ENCODE data around the gene TSPAN31. TPM values are rescaled to one million over a fixed set of nuclear protein-coding genes. Genes with fewer than 3 reads are reported as not detected.

The TSPAN31 gene
- total and polyA plus RNA-seq, 9 of the 15 experiments (the other 6 are each of a cell fraction or from before 2014, with no cell fraction given), result 11.3 to 26.4 (median 14.3) TPM

DNA sequence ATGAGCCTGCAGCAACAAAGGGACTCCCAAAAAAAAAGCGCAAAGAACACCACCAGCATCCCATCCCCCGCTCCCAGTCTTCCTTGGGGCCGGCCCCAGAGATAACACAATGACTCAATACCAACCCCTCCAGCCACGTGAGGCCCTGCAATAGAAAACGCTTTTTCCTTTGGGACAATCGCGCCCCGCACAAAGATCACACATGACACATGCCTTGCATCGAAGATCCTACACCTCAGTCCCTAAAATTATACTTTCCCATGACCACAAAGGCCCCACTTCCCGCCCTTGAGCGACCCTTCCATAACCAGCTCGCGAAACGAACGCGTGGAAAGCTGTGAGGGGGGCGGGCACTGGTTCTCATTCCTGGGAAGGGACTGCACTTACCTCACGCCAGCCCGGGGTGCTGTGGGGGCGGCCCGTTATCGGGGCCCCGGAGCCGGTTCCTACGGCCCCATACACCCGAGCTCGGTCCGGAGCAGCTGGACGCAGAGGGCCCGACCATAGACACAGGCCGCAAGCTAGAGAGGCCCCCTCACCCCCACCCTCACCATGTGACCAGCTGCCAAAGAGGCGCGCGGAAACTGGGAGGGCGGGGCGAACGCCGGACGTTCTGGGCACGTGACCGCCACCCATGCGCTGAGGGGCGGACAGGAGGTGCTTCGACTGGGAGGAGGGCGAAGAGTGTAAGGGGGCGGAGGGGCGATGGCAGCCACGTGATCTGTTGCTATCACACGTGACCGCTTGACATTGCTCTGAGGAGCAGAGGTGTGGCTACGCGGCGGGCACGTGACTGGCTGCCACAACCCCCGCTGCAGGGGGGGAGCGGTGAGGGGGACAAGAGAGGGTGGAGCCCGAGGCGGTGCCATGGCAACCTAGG, 7.2 kb downstream of the TSPAN31 start, which contains the start of gene CDK4 (continued):
- TF ChIP-seq, protein P1, sequence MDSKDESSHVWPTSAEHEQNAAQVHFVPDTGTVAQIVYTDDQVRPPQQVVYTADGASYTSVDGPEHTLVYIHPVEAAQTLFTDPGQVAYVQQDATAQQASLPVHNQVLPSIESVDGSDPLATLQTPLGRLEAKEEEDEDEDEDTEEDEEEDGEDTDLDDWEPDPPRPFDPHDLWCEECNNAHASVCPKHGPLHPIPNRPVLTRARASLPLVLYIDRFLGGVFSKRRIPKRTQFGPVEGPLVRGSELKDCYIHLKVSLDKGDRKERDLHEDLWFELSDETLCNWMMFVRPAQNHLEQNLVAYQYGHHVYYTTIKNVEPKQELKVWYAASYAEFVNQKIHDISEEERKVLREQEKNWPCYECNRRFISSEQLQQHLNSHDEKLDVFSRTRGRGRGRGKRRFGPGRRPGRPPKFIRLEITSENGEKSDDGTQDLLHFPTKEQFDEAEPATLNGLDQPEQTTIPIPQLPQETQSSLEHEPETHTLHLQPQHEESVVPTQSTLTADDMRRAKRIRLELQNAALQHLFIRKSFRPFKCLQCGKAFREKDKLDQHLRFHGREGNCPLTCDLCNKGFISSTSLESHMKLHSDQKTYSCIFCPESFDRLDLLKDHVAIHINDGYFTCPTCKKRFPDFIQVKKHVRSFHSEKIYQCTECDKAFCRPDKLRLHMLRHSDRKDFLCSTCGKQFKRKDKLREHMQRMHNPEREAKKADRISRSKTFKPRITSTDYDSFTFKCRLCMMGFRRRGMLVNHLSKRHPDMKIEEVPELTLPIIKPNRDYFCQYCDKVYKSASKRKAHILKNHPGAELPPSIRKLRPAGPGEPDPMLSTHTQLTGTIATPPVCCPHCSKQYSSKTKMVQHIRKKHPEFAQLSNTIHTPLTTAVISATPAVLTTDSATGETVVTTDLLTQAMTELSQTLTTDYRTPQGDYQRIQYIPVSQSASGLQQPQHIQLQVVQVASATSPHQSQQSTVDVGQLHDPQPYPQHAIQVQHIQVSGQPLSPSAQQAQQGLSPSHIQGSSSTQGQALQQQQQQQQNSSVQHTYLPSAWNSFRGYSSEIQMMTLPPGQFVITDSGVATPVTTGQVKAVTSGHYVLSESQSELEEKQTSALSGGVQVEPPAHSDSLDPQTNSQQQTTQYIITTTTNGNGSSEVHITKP (IDR thresholded peaks at IDR 0.05; ENCODE audit: partially characterized antibody), result peak; percentile 65
- peak; percentile 99 for TF ChIP-seq CBFA2T2 (conservative IDR thresholded peaks at IDR 0.05)
- TF ChIP-seq TAF9B (IDR thresholded peaks at IDR 0.05; ENCODE audit: partially characterized antibody), result peak; percentile 90
- TF ChIP-seq ZNF274 (IDR thresholded peaks at IDR 0.05; ENCODE audit: borderline replicate concordance, low read depth, low read length), result no peak
- peak; percentile 66; the same call in 1 of the 2 replicates for TF ChIP-seq EHMT2 (IDR thresholded peaks at IDR 0.05)
- TF ChIP-seq ZNF253 (CRISPR knock-in tag; conservative IDR thresholded peaks at IDR 0.05), result no peak
- 0 out of 2 replicates have a peak, but pooled peaks have one; percentile 49 for TF ChIP-seq ZNF75A (CRISPR knock-in tag; IDR thresholded peaks at IDR 0.05)
- TF ChIP-seq ETV6 (IDR thresholded peaks at IDR 0.05; ENCODE audit: borderline replicate concordance in 1 of 2, low read depth in 2 of 2, low read length in 1 of 2), result no peak
- TF ChIP-seq ETV6 (CRISPR knock-in tag; IDR thresholded peaks at IDR 0.05; ENCODE audit: borderline replicate concordance), result no peak
- no peak for TF ChIP-seq CBX2 (IDR thresholded peaks at IDR 0.05; ENCODE audit: insufficient read depth, low read length, poor library complexity, severe bottlenecking)
- TF ChIP-seq, protein P2, sequence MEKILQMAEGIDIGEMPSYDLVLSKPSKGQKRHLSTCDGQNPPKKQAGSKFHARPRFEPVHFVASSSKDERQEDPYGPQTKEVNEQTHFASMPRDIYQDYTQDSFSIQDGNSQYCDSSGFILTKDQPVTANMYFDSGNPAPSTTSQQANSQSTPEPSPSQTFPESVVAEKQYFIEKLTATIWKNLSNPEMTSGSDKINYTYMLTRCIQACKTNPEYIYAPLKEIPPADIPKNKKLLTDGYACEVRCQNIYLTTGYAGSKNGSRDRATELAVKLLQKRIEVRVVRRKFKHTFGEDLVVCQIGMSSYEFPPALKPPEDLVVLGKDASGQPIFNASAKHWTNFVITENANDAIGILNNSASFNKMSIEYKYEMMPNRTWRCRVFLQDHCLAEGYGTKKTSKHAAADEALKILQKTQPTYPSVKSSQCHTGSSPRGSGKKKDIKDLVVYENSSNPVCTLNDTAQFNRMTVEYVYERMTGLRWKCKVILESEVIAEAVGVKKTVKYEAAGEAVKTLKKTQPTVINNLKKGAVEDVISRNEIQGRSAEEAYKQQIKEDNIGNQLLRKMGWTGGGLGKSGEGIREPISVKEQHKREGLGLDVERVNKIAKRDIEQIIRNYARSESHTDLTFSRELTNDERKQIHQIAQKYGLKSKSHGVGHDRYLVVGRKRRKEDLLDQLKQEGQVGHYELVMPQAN (IDR thresholded peaks at IDR 0.05; ENCODE audit: borderline replicate concordance), result peak; percentile 95
- TF ChIP-seq ZNF76 (CRISPR knock-in tag; IDR thresholded peaks at IDR 0.05; ENCODE audit: borderline replicate concordance), result 0 out of 2 replicates have a peak, but pooled peaks have one; percentile 18
- TF ChIP-seq GABPA (tag; conservative IDR thresholded peaks at IDR 0.05; ENCODE audit: low read depth), result peak; percentile 88
- peak; percentile 60; the same call in 1 of the 2 replicates for TF ChIP-seq ZNF79 (CRISPR knock-in tag; IDR thresholded peaks at IDR 0.05; ENCODE audit: low read depth)
- TF ChIP-seq ZNF184 (CRISPR knock-in tag; IDR thresholded peaks at IDR 0.05), result no peak
- no peak for TF ChIP-seq NCOA6 (IDR thresholded peaks at IDR 0.05)
- no peak for TF ChIP-seq SRSF9 (IDR thresholded peaks at IDR 0.05; ENCODE audit: borderline replicate concordance, low read depth, low read length)
- no peak for TF ChIP-seq KHSRP (IDR thresholded peaks at IDR 0.05)
- peak; percentile 90 for TF ChIP-seq POLR2A (conservative IDR thresholded peaks at IDR 0.05)
- TF ChIP-seq, protein P3, sequence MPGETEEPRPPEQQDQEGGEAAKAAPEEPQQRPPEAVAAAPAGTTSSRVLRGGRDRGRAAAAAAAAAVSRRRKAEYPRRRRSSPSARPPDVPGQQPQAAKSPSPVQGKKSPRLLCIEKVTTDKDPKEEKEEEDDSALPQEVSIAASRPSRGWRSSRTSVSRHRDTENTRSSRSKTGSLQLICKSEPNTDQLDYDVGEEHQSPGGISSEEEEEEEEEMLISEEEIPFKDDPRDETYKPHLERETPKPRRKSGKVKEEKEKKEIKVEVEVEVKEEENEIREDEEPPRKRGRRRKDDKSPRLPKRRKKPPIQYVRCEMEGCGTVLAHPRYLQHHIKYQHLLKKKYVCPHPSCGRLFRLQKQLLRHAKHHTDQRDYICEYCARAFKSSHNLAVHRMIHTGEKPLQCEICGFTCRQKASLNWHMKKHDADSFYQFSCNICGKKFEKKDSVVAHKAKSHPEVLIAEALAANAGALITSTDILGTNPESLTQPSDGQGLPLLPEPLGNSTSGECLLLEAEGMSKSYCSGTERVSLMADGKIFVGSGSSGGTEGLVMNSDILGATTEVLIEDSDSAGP (CRISPR knock-in tag; IDR thresholded peaks at IDR 0.05), result no peak

Measured in K562 (cell line).